Aorta (tissue), 5 donors: Measurements from ENCODE around the gene TMEM135. TPM values are rescaled to one million over a fixed set of nuclear protein-coding genes. Genes with fewer than 3 reads are reported as not detected.
A peak's percentile ranks its signal among the peaks of the same experiment; 100 is the strongest.

Source experiments
- ATAC-seq: fragments of 200-7000 bp; cut with Tn5 transposase; one replicate; pipeline ENCODE4 v1.9.1; 2022; ENCODE audit warnings: moderate library complexity; ENCODE audit not compliant: low FRiP score
- DNase-seq, 2 donors: peaks; one replicate each; pipeline ENCODE4 v3.0.0-alpha.2; 2020
- H3K27ac ChIP-seq, 2 donors: one replicate each; pipeline ENCODE4 v1.5.1; 2013; ENCODE audit warnings: low read length in 2 of 2, mild to moderate bottlenecking in 2 of 2, moderate library complexity in 2 of 2, control low read depth in 1 of 2, inconsistent platforms in 1 of 2, low read depth in 1 of 2
- H3K27me3 ChIP-seq, 2 donors: one replicate each; pipeline ENCODE4 v1.6.1; 2013; ENCODE audit warnings: control low read depth in 1 of 2, low read length in 1 of 2, mild to moderate bottlenecking in 1 of 2, moderate library complexity in 1 of 2; ENCODE audit not compliant: insufficient read depth in 2 of 2, control insufficient read depth in 1 of 2
- H3K36me3 ChIP-seq, 2 donors: one replicate each; pipeline ENCODE4 v1.6.1; 2013; ENCODE audit warnings: control low read depth in 1 of 2, low read length in 1 of 2, mild to moderate bottlenecking in 1 of 2; ENCODE audit not compliant: insufficient read depth in 2 of 2, control insufficient read depth in 1 of 2
- H3K4me1 ChIP-seq, 2 donors: one replicate each; pipeline ENCODE4 v1.6.1; 2013; ENCODE audit warnings: low read length in 2 of 2, control low read depth in 1 of 2, mild to moderate bottlenecking in 1 of 2, moderate library complexity in 1 of 2; ENCODE audit not compliant: insufficient read depth in 2 of 2, control insufficient read depth in 1 of 2
- H3K4me3 ChIP-seq, 2 donors: one replicate each; pipeline ENCODE4 v1.5.1; 2013; ENCODE audit warnings: low read length in 2 of 2, control low read depth in 1 of 2, mild to moderate bottlenecking in 1 of 2
- H3K9me3 ChIP-seq: one replicate; pipeline ENCODE4 v1.6.1; 2013; ENCODE audit warnings: mild to moderate bottlenecking, low read length; ENCODE audit not compliant: control insufficient read depth
- WGBS, 2 donors: extraction: QIAGEN DNeasy Blood & Tissue Kit; methylation state at CpG; one replicate each; pipeline ENCODE4 v1.1.7; 2013; 5-methylcytosine and 5-hydroxymethylcytosine counted together
- intact Hi-C, 2 donors: fragments of 100-400 bp; cut with DNase I; formaldehyde crosslinking; loops; one replicate each; pipeline versions ENCODE4 v1.14.2 to v1.15.0; 2022
- polyA plus RNA-seq, 2 donors: library from polyadenylated mRNA; stranded (reverse); fragments of 200-250 nt; gene quantifications; one replicate each; pipeline ENCODE4 v1.2.3, GENCODE V29; 2013
- total RNA-seq, 2 donors: library from RNA; stranded (reverse); fragmentation: NEBNext Ultra II Directional; extraction: Animal tissue kit (Norgen Biotek cat#: 25700); gene quantifications; one replicate each; pipeline ENCODE4 v1.2.1, GENCODE V29; 2021
- donor health status: healthy with polysubstance abuse.
- donor health status: Bipolar disorder and iron deficiency.
- donor health status: DM: no; HTN: no; CAD: no.
- donor health status: DM: no; HTN: no; CAD: no.
- donor health status: DM: yes; HTN: yes; CAD: no.

The TMEM135 gene
- total and polyA plus RNA-seq, 4 donors, result 10.6 to 49.0 (median 26.9) TPM

DNA sequence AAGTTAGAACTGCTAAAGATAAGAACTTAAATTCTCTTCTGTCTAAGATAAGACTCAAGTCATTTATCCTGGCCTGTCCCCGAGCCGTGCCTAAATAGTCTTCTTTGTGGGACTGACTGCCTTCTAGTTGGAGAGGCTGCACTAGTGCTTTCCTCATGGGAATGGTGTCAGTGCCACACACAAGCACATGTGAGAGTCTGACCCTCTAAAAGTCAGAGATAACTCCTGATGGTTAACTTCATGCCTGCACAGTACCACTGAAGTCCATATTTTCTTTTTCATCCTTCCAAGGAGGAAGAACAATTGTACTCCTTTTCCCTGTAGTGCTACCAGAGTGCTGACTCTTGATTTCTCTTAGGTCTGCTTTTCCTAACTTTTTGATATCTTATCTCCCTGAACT, 309.7 kb downstream of the TMEM135 start:
- WGBS, 2 donors, result 48 to 53% methylated on average over 2 of the region's 2 CpGs
- Histone ChIP-seq H3K4me1 (no peaks in the 10 kb centered on the region), H3K27ac (no peak overlapping the region), H3K9me3 (no peaks in the 10 kb centered on the region), H3K27me3 (no peaks in the 10 kb centered on the region), H3K36me3 (no peaks in the 10 kb centered on the region), H3K4me3 (no peak overlapping the region)
- intact Hi-C loops, result no loop called here
- ATAC-seq (no peak), DNase-seq (no peak)

DNA sequence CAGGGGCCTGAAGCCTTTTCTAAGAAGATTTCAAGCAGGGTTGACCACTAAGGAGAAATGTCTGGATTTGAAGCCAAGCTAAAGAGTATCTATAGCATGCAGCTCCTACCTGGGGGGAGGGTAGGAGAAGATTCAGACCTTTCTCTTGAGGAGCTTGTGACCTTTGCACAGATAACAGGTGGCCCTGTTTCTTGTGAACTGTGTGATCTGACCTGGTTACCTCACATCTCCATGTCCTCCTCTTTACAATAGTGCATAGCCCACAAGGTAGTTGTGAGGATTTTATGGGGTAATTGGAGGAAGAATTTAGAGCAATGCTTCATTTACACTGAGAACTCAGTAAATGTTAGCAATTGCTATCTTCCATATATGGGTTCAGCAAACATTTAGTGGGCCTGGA, 310.1 kb downstream of the TMEM135 start:
- no peak overlapping the region for H3K4me3 ChIP-seq
- H3K27ac ChIP-seq, result no peak overlapping the region
- no peaks in the 10 kb centered on the region for H3K4me1 ChIP-seq
- no peaks in the 10 kb centered on the region for H3K36me3 ChIP-seq
- ATAC-seq, result no peak
- H3K9me3 ChIP-seq, result no peaks in the 10 kb centered on the region
- H3K27me3 ChIP-seq, result no peaks in the 10 kb centered on the region
- no peak for DNase-seq
- intact Hi-C loops, result no loop called here

DNA sequence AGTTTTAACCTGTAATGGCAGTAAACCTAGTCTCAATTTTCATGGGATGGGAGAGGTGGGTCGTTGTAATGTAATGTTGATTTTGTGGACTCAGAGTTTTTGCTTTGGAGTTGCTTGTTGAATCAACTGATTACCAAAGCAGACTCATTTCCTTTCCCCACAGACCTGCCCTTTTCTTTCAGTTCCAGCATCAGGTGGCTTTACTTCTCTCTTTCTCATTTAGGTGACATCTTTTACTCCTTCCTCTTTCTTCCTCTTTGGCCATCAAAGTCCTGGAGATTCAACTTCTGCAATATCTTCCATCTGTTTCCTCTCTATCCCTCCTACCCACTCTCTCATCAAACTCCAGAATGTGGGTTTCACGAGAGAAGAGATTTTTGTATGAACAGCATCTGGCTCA, 313.9 kb downstream of the TMEM135 start:
- H3K4me1 ChIP-seq, result peaks cover 0 to 6% of the 10 kb centered on the region in 2 donors
- H3K27me3 ChIP-seq, result no peaks in the 10 kb centered on the region
- intact Hi-C loops, result loop anchor here (1.0 to 10.0 kb wide), 3 partner anchors 70 to 1193 kb away; no protein-coding TSS in a partner anchor
- ATAC-seq (no peak), DNase-seq (no peak)
- no peaks in the 10 kb centered on the region for H3K36me3 ChIP-seq
- H3K9me3 ChIP-seq, result no peaks in the 10 kb centered on the region
- H3K27ac ChIP-seq, result no peak overlapping the region
- WGBS, 2 donors, result 76% methylated on average over 2 of the region's 2 CpGs
- H3K4me3 ChIP-seq, result no peak overlapping the region

DNA sequence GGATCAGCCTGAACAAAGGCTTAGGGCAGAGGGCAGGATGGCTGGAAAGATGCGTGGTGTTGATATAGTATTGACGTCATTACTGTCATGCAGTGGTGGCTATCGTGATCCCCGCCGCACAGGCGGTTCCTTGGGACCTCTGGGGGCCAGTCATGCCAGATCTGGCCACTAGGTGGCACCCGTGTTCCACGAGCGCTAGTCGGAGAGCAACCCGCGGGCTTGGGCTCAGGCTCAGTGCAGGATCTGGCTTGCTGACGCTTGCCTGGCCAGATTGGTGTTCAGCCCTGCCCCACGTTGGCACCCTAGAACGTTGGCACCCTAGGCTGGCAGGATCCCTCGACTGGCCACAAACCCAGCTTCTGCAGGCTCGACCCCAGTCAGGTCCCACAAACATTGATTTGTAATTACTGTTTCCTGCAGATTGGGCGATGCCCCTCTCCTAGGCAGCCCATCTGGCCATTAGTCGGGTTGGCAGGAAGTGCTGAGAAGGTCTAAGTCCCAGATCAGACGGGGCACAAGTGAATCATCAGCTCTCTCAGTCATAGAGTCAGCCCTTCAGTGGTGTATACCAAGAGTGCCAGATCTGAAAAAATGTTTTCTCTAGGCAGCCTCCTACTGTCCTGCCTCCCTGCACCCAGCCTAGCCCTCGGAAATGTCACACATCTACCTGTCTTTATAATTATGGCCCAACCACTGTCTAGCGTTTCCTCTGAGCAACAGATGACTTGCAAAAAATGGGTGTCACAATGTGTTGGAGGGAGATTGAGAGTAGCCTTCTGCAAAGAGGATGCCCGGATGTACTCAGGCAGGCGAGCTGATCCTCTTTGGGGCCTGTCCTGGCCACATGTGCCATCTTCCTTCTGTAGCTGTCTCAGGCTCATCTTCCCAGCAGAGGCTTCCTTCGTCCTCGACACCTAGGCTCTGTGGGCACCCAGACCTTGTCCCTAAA, 315.3 kb downstream of the TMEM135 start:
- Histone ChIP-seq H3K9me3 (no peaks in the 10 kb centered on the region), H3K27ac (no peak overlapping the region), H3K36me3 (no peaks in the 10 kb centered on the region), H3K27me3 (no peaks in the 10 kb centered on the region), H3K4me3 (no peak overlapping the region), H3K4me1 (peaks cover 0 to 6% of the 10 kb centered on the region in 2 donors)
- intact Hi-C loops, result loop anchor here (1.0 to 10.0 kb wide), 3 partner anchors 68 to 1192 kb away; no protein-coding TSS in a partner anchor
- DNase-seq, result peak; percentile 92 to 98
- peak; percentile 96 for ATAC-seq
- WGBS, 2 donors, result 19% methylated on average over 26 of the region's 26 CpGs

DNA sequence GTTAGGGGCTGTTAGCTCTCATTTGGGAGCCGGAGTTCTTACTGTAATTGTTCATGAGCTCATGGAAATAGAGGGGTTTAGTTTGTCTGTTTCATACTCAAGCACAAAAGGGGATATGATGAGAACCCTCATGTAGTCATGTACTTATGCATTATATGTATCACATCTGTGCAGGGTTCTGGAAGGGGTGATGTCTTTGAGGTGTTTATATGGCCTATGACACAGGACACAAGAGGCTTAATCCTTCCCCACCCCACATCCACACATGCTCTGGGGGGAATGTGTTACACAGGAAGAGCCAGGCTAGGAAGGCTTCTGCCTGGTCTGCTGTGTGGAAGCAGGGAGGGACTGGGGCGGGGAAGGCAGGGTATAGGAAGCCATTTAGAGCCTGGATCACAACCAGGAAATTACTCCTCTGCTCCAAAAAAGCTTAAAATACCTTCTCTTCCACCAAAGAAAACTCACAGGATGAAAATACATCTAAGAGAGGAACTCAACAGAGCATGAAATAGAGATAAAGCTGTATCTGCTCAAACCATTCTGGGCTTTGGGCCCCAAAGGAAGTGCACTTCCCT, 316.1 kb downstream of the TMEM135 start:
- H3K4me1 ChIP-seq, result peaks cover 0 to 6% of the 10 kb centered on the region in 2 donors
- ATAC-seq (no peak), DNase-seq (no peak)
- no peak overlapping the region for H3K27ac ChIP-seq
- H3K27me3 ChIP-seq, result no peaks in the 10 kb centered on the region
- no peak overlapping the region for H3K4me3 ChIP-seq
- no peaks in the 10 kb centered on the region for H3K9me3 ChIP-seq
- intact Hi-C loops, result loop anchor here (10.0 kb wide), 2 partner anchors 1181 to 1191 kb away; no protein-coding TSS in a partner anchor
- no peaks in the 10 kb centered on the region for H3K36me3 ChIP-seq
- 63 to 80% methylated on average over 2 of the region's 2 CpGs for WGBS, 2 donors

DNA sequence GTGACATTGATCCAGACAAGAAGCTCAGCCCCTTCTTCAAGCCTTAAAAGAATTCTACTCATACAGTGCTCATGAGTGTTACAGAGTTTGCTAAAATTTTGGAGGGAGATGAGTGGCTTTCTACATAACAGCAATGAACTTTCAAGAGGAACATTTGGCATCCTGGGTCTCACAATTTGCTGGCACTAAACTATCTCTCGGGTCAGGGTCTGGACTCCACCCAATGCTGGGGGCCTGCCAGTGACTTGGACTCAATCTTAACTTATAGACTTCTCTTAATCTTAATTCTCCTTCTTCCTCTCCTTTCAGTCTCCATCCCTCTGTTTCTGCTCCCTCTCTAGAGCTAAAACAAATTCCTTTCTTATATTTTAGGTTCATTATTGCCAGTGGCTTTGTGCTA, 317.9 kb downstream of the TMEM135 start:
- ATAC-seq (no peak), DNase-seq (no peak)
- H3K4me3 ChIP-seq, result no peak overlapping the region
- H3K4me1 ChIP-seq, result peaks cover 0 to 6% of the 10 kb centered on the region in 2 donors
- no peaks in the 10 kb centered on the region for H3K9me3 ChIP-seq
- 4 to 6% methylated on average over 1 of the region's 1 CpG for WGBS, 2 donors
- no peaks in the 10 kb centered on the region for H3K36me3 ChIP-seq
- no peaks in the 10 kb centered on the region for H3K27me3 ChIP-seq
- no peak overlapping the region for H3K27ac ChIP-seq
- intact Hi-C loops, result loop anchor here (10.0 kb wide), 2 partner anchors 1179 to 1189 kb away; no protein-coding TSS in a partner anchor

DNA sequence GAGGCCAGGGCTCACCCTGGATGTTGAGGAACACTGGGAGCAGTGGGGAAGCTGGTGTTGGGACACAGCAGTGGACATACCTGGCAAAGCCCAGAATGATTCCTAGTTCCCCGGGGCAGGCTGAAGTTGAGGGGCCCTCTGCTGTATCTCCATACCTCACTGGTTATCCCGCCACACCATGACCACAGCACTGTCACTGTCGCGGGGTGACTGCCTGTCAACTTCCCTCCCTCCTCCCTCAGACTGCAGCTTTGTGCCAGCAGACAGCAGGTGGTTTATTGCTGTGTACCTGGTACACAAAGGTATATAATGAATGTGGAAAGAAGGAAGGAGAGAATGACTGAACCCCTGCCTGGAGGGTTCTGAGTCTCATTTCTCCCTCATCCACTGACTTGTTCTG, 318.7 kb downstream of the TMEM135 start:
- 91 to 94% methylated on average over 4 of the region's 4 CpGs for WGBS, 2 donors
- H3K9me3 ChIP-seq, result no peaks in the 10 kb centered on the region
- no peak overlapping the region for H3K27ac ChIP-seq
- H3K27me3 ChIP-seq, result no peaks in the 10 kb centered on the region
- no peak for ATAC-seq
- no peaks in the 10 kb centered on the region for H3K36me3 ChIP-seq
- intact Hi-C loops, result loop anchor here (10.0 kb wide), 2 partner anchors 1178 to 1188 kb away; no protein-coding TSS in a partner anchor
- no peak overlapping the region for H3K4me3 ChIP-seq
- no peak for DNase-seq
- peaks cover 0 to 6% of the 10 kb centered on the region in 2 donors for H3K4me1 ChIP-seq

DNA sequence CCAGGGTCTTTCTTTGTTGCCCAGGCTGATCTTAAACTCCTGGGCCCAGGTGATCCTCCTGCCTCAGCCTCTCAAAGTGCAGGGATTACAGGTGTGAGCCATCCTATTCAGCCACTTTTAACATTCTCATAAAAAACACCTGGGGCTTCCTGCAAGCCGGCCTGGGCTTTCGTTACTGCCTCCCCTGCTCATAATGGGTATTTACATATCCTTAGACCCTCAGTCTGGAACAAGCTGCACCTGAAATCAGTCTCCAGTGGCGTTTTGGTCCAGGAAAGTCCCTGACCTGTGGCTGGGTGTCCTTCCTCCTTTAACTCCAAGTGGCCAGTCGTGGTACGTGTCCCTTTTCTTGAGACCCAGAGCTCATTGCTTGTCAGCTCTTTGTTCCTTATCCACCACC, 320.7 kb downstream of the TMEM135 start:
- Histone ChIP-seq H3K9me3 (no peaks in the 10 kb centered on the region), H3K4me1 (peaks cover 0 to 6% of the 10 kb centered on the region in 2 donors), H3K27me3 (no peaks in the 10 kb centered on the region), H3K36me3 (no peaks in the 10 kb centered on the region), H3K4me3 (no peak overlapping the region), H3K27ac (no peak overlapping the region)
- no peak for DNase-seq
- intact Hi-C loops, result loop anchor here (10.0 kb wide), 2 partner anchors 1176 to 1186 kb away; no protein-coding TSS in a partner anchor
- no peak for ATAC-seq
- 95 to 99% methylated on average over 5 of the region's 5 CpGs for WGBS, 2 donors
